GM12875 (cell line): ENCODE results near the gene OR10D3.
"Not testable (repeated sequence)": the region's sequence is repeated elsewhere in the genome, so short reads cannot be mapped to it uniquely, and the experiment has no call there.

Experiments
- H3K4me3 ChIP-seq: one replicate; pipeline ENCODE4 v1.5.1; 2011; ENCODE audit warnings: low read depth, low read length, control low read depth
- TF ChIP-seq, protein P1 (sequence below): IDR thresholded peaks from 2 replicates; pipeline ENCODE4 v1.5.1; 2011; ENCODE audit warnings: low read depth, mild to moderate bottlenecking, control low read depth, inconsistent platforms, low read length, moderate library complexity, borderline replicate concordance; ENCODE audit not compliant: insufficient read depth

The OR10D3 gene

DNA sequence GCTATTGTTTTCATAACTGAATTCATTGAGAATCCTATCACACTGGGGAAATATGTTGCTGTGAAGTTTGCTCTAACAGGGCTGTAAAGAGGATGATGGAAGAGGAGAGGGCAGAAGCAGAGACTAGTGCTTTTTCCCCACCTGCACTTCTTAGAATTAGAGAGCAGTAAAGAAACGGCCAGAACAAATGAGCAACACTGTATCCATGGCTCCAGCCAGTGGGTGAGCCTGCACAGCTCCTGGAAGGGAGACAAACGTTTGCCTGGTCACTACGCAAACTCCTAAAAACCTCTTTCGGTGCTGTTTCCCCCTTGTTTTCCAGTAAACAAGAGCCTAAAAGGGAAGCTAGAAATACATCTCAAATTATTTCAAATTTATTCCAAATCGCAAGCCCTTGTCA is 22.2 kb upstream of the OR10D3 start:
- H3K4me3 ChIP-seq: no peak overlapping the region
- TF ChIP-seq, protein P1, sequence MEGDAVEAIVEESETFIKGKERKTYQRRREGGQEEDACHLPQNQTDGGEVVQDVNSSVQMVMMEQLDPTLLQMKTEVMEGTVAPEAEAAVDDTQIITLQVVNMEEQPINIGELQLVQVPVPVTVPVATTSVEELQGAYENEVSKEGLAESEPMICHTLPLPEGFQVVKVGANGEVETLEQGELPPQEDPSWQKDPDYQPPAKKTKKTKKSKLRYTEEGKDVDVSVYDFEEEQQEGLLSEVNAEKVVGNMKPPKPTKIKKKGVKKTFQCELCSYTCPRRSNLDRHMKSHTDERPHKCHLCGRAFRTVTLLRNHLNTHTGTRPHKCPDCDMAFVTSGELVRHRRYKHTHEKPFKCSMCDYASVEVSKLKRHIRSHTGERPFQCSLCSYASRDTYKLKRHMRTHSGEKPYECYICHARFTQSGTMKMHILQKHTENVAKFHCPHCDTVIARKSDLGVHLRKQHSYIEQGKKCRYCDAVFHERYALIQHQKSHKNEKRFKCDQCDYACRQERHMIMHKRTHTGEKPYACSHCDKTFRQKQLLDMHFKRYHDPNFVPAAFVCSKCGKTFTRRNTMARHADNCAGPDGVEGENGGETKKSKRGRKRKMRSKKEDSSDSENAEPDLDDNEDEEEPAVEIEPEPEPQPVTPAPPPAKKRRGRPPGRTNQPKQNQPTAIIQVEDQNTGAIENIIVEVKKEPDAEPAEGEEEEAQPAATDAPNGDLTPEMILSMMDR: no peak

DNA sequence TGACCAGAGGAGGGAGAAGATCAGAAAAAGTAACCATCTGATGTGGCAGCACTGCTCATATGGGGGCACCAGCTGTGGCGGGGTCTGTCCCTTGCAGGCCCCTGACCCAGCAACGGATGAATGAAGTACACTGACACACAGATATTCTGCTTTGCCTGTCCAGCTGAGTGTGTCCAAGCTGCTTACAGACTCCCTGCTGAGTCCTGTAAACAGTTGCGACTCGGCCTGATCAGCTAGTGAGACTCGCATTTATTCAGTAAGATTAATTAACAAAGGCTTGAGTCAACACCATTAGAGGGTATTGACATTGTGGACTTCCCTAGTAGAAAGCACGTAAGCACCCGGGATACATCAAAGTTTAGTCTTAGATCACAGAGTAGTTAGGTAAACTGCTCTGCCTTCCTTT is 15.3 kb upstream of the OR10D3 start:
- TF ChIP-seq, protein P1: no peak
- no peak overlapping the region for H3K4me3 ChIP-seq

DNA sequence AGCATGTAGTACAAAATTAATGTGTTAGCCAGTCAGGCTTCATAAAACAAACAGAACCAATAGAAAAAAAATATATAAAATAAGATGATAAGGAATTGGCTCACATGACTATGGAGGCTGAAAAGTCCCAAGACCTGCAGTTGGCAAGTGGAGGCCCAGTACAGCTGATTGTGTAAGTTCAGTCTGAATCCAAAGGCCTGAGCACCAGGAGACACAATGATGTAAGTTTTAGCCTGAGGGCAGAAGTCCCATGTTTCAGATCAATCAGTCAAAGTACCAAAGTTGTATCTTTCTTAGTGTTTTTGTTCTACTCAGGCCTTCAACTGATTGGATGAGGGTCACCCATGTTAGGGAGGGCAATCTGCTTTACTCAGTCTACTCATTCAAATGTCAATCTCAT is 14.3 kb upstream of the OR10D3 start:
- TF ChIP-seq, protein P1: no peak
- no peak overlapping the region for H3K4me3 ChIP-seq

DNA sequence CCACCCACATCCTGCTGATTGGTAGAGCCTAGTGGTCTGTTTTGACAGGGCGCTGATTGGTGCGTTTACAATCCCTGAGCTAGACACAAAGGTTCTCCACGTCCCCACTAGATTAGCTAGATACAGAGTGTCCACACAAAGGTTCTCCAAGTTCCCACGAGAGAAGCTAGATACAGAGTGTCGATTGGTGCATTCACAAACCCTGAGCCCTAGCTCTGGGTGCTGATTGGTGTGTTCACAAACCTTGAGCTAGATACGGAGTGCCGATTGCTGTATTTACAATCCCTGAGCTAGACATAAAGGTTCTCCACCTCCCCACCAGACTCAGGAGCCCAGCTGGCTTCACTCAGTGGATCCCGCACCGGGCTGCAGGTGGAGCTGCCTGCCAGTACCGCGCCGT is 12.8 kb upstream of the OR10D3 start:
- H3K4me3 ChIP-seq: not testable (repeated sequence)

DNA sequence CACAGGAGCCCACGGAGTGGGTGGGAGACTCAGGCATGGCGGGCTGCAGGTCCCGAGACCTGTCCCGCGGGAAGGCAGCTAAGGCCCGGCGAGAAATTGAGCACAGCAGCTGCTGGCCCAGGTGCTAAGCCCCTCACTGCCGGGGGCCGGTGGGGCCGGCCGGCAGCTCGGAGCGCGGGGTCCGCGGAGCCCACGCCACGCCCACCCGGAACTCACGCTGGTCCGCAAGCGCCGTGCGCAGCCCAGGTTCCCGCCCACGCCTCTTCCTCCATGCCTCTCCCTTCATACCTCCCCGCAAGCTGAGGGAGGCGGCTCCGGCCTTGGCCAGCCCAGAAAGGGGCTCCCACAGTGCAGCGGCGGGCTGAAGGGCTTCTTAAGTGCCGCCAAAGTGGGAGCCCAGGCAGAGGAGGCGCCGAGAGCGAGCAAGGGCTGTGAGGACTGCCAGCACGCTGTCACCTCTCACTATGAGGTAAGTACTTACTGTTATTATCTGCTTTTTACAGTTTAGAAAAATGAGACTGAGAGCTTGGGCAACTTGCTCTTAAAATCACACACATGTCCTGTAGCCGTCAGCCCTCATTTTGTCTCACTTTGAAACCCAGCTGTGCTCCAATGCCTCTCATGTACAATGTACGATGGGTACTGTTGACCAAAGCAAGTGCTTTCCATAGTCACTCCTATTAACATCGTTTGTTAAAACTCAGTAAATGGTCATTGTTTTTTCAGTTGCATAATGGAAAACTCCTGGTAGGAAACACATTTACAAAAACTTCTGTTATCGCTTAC is 12.2 kb upstream of the OR10D3 start:
- no peak overlapping the region for H3K4me3 ChIP-seq
- TF ChIP-seq, protein P1: no peak

DNA sequence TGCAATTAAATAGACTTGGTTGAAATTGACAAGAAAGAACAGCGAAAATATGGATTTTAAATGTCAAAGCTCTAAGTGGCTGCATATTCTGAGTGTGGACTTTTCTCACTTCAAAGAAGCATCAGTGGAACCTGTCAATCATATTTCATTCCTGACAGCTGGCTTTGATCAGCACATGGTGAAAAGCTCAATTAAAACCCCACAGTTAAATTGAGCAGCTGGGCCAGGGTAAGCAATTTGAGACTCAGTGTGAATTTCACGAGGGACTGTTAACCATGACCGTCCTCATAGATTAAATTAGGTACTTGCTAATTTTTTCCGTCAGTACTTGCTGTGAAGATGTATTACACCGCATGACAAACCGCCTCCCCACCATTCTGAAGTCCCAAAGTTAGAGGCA is 11.0 kb upstream of the OR10D3 start:
- H3K4me3 ChIP-seq: no peak overlapping the region
- TF ChIP-seq, protein P1: no peak

DNA sequence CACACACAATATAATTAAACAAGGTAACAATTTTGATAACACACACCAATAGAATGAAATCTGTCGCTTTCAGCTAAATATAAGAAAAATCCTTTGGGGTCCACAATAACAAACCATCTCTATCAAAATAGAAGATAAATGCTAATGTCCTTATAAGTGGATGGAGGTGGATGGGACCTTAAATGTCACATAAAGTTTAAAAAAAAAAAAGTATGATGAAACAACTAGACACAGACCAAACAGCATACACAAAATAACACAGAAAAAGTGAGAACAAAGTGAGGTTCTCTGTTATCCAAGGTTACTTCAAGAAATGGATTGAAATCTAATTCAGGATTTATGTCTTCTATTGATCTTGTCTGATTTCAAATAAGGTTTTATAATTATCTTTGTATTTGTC is 10.5 kb upstream of the OR10D3 start:
- no peak overlapping the region for H3K4me3 ChIP-seq
- TF ChIP-seq, protein P1: no peak
